ENCODE measurements around the gene TSKU.

DNA sequence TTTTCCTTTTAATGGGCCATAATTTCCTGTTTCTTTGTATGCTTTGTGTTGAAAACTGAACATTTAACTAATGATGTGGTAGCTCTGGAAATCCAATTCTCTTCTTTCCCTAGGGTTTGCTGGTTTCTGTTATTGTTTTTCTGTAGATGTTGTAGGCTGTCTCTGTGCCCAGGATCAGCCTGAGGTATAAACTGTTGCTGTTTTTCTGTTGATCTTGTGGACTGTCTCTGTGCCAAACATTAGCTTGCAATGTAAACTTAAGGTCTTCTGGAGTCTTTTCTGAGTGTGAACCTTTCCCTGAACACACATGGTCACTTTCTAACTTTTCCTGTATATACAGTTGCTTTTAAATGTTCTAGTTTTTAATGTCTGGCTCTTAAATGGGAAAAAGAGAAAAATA lies 5.9 kb upstream of the TSKU start:
- TF ChIP-seq RAD21 (CRISPR knock-in tag; conservative IDR thresholded peaks at IDR 0.05 in 1 of 2, IDR thresholded peaks at IDR 0.05 in 1 of 2): no peak
- TF ChIP-seq NFIC (IDR thresholded peaks at IDR 0.05): no peak
- no peak for TF ChIP-seq ZBED1 (IDR thresholded peaks at IDR 0.05)
- no peak for TF ChIP-seq ZNF274 (IDR thresholded peaks at IDR 0.05; ENCODE audit: borderline replicate concordance, low read depth, low read length)
- no peak for TF ChIP-seq NFATC3 (IDR thresholded peaks at IDR 0.05)
- TF ChIP-seq ELF1 (tag; IDR thresholded peaks at IDR 0.05): no peak
- no peak for TF ChIP-seq SP1 (CRISPR knock-in tag; IDR thresholded peaks at IDR 0.05)
- TF ChIP-seq JUN (IDR thresholded peaks at IDR 0.05; ENCODE audit: borderline replicate concordance, low read depth, low read length): no peak
- no peak for TF ChIP-seq JUN (CRISPR knock-in tag; IDR thresholded peaks at IDR 0.05; ENCODE audit: borderline replicate concordance)
- no peak for TF ChIP-seq ZNF717 (CRISPR knock-in tag; IDR thresholded peaks at IDR 0.05)
- no peak for TF ChIP-seq ZNF253 (CRISPR knock-in tag; conservative IDR thresholded peaks at IDR 0.05)
- TF ChIP-seq, protein P1, sequence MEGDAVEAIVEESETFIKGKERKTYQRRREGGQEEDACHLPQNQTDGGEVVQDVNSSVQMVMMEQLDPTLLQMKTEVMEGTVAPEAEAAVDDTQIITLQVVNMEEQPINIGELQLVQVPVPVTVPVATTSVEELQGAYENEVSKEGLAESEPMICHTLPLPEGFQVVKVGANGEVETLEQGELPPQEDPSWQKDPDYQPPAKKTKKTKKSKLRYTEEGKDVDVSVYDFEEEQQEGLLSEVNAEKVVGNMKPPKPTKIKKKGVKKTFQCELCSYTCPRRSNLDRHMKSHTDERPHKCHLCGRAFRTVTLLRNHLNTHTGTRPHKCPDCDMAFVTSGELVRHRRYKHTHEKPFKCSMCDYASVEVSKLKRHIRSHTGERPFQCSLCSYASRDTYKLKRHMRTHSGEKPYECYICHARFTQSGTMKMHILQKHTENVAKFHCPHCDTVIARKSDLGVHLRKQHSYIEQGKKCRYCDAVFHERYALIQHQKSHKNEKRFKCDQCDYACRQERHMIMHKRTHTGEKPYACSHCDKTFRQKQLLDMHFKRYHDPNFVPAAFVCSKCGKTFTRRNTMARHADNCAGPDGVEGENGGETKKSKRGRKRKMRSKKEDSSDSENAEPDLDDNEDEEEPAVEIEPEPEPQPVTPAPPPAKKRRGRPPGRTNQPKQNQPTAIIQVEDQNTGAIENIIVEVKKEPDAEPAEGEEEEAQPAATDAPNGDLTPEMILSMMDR (IDR thresholded peaks at IDR 0.05 in 2 of 3, conservative IDR thresholded peaks at IDR 0.05 in 1 of 3; ENCODE audit: insufficient read depth in 2 of 3, low read depth in 1 of 3, low read length in 3 of 3): no peak
- no peak for TF ChIP-seq POLR2A (conservative IDR thresholded peaks at IDR 0.05)
- TF ChIP-seq, protein P2, sequence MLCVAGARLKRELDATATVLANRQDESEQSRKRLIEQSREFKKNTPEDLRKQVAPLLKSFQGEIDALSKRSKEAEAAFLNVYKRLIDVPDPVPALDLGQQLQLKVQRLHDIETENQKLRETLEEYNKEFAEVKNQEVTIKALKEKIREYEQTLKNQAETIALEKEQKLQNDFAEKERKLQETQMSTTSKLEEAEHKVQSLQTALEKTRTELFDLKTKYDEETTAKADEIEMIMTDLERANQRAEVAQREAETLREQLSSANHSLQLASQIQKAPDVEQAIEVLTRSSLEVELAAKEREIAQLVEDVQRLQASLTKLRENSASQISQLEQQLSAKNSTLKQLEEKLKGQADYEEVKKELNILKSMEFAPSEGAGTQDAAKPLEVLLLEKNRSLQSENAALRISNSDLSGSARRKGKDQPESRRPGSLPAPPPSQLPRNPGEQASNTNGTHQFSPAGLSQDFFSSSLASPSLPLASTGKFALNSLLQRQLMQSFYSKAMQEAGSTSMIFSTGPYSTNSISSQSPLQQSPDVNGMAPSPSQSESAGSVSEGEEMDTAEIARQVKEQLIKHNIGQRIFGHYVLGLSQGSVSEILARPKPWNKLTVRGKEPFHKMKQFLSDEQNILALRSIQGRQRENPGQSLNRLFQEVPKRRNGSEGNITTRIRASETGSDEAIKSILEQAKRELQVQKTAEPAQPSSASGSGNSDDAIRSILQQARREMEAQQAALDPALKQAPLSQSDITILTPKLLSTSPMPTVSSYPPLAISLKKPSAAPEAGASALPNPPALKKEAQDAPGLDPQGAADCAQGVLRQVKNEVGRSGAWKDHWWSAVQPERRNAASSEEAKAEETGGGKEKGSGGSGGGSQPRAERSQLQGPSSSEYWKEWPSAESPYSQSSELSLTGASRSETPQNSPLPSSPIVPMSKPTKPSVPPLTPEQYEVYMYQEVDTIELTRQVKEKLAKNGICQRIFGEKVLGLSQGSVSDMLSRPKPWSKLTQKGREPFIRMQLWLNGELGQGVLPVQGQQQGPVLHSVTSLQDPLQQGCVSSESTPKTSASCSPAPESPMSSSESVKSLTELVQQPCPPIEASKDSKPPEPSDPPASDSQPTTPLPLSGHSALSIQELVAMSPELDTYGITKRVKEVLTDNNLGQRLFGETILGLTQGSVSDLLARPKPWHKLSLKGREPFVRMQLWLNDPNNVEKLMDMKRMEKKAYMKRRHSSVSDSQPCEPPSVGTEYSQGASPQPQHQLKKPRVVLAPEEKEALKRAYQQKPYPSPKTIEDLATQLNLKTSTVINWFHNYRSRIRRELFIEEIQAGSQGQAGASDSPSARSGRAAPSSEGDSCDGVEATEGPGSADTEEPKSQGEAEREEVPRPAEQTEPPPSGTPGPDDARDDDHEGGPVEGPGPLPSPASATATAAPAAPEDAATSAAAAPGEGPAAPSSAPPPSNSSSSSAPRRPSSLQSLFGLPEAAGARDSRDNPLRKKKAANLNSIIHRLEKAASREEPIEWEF (CRISPR knock-in tag; IDR thresholded peaks at IDR 0.05): no peak
- no peak for TF ChIP-seq TEAD1 (CRISPR knock-in tag; IDR thresholded peaks at IDR 0.05)

Measured in K562 (cell line).